ENCODE data around the gene PLAAT4. TPM values are rescaled to one million over a fixed set of nuclear protein-coding genes. Genes with fewer than 3 reads are reported as not detected.

Gene PLAAT4
- total RNA-seq, 1 experiment from 2014 or later = 0.52 TPM

DNA sequence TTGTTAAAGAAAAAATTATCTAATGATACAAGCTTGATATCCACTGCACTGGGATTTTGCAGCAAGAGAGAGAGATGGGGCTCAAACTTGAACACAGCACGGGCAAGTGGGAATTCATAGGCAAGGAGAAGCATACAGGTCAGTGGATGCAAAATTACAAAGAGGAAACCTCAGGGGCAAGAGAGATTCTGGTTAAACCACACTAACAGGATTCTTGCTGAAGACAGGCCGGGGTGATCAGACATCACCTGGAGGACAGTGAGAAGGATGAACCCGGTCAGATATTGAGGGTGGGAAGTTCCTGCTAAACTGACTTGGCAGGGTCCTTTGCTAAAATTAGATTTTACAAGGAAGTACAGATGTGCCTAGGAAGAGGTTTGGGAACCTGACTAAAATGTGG is 2.5 kb upstream of the PLAAT4 start:
- CTCF ChIA-PET = no interaction called here
- BruUV-seq (replicated peaks) = no TSS peak

More for the DNA sequence above, 2.5 kb upstream of the PLAAT4 start:
- Histone ChIP-seq H3K4me1 (ENCODE audit: control insufficient read depth in 1 of 2, insufficient read depth in 2 of 2, low read length in 2 of 2) (peaks cover 0 to 8% of the 10 kb centered on the region in 2 experiments; a peak in 2 of 4 replicates), H2AFZ (ENCODE audit: low read depth, low read length, poor library complexity, severe bottlenecking) (no peak overlapping the region), H3K79me2 (ENCODE audit: insufficient read depth, low read length) (no peaks in the 10 kb centered on the region), H3K27me3 (ENCODE audit: insufficient read depth, low read length) (no peaks in the 10 kb centered on the region; the same call in 1 of the 2 replicates), H3K4me2 (ENCODE audit: low read length) (no peak overlapping the region), H4K20me1 (ENCODE audit: insufficient read depth) (no peaks in the 10 kb centered on the region), H3K9me2 (ENCODE audit: insufficient read depth) (no peaks in the 10 kb centered on the region), H3K9me3 (ENCODE audit: control insufficient read depth in 1 of 2, insufficient read depth in 1 of 2, low read depth in 1 of 2, low read length in 2 of 2) (no peaks in the 10 kb centered on the region), H3K36me3 (ENCODE audit: control insufficient read depth in 1 of 2, insufficient read depth in 2 of 2, low read length in 2 of 2) (no peaks in the 10 kb centered on the region), H3K27ac (ENCODE audit: low read depth, low read length) (no peak overlapping the region), H3K4me3 (replicated peaks in 1 of 2; ENCODE audit: low read depth in 1 of 2, low read length in 2 of 2) (no peak overlapping the region), H3K9ac (ENCODE audit: low read length) (no peak overlapping the region)
- DNase-seq (ENCODE audit: low read depth, low spot score) = no peak
- TF ChIP-seq CTCF (IDR thresholded peaks at IDR 0.05 in 2 of 3, conservative IDR thresholded peaks at IDR 0.05 in 1 of 3; ENCODE audit: borderline replicate concordance in 1 of 3, insufficient read depth in 1 of 3, low read depth in 2 of 3, low read length in 2 of 3) (no peak), CBX3 (IDR thresholded peaks at IDR 0.05; ENCODE audit: low read depth) (no peak), ZNF274 (IDR thresholded peaks at IDR 0.05; ENCODE audit: low read depth, low read length) (no peak), EGR1 (IDR thresholded peaks at IDR 0.05; ENCODE audit: low read depth) (no peak), YY1 (IDR thresholded peaks at IDR 0.05; ENCODE audit: extremely low read depth, insufficient replicate concordance, low read depth, low read length) (no peak), POLR2AphosphoS5 (IDR thresholded peaks at IDR 0.05; ENCODE audit: low read depth, low read length) (no peak), SRF (IDR thresholded peaks at IDR 0.05; ENCODE audit: low read depth) (no peak), FOSL1 (IDR thresholded peaks at IDR 0.05; ENCODE audit: low read depth) (no peak), ZFX (IDR thresholded peaks at IDR 0.05) (no peak), SP1 (IDR thresholded peaks at IDR 0.05; ENCODE audit: low read depth) (no peak), SIN3A (IDR thresholded peaks at IDR 0.05; ENCODE audit: low read depth) (no peak), MAX (IDR thresholded peaks at IDR 0.05) (no peak), RAD21 (IDR thresholded peaks at IDR 0.05; ENCODE audit: low read depth) (no peak), EZH2 (IDR thresholded peaks at IDR 0.05) (no peak), JUND (IDR thresholded peaks at IDR 0.05) (no peak), EZH2phosphoT487 (IDR thresholded peaks at IDR 0.05; ENCODE audit: borderline replicate concordance) (no peak), POLR2A (IDR thresholded peaks at IDR 0.05; ENCODE audit: borderline replicate concordance, extremely low read depth, insufficient read depth, insufficient read length) (no peak)
- TF ChIP-seq, protein P1, sequence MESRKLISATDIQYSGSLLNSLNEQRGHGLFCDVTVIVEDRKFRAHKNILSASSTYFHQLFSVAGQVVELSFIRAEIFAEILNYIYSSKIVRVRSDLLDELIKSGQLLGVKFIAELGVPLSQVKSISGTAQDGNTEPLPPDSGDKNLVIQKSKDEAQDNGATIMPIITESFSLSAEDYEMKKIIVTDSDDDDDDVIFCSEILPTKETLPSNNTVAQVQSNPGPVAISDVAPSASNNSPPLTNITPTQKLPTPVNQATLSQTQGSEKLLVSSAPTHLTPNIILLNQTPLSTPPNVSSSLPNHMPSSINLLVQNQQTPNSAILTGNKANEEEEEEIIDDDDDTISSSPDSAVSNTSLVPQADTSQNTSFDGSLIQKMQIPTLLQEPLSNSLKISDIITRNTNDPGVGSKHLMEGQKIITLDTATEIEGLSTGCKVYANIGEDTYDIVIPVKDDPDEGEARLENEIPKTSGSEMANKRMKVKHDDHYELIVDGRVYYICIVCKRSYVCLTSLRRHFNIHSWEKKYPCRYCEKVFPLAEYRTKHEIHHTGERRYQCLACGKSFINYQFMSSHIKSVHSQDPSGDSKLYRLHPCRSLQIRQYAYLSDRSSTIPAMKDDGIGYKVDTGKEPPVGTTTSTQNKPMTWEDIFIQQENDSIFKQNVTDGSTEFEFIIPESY (IDR thresholded peaks at IDR 0.05; ENCODE audit: extremely low read depth, insufficient replicate concordance, low read length) = no peak
- no peak for ATAC-seq
- intact Hi-C loops (cut with micrococcal nuclease) = no loop called here
- ChIA-PET POLR2A (no interaction called here), RAD21 (ENCODE audit: low non-redundant PET in 1 of 2, low total read pairs in 2 of 2, uncharacterized antibody in 2 of 2, unreplicated experiment in 2 of 2) (no interaction called here)
